Activated T-helper 2 cell treated with anti-CD3 and anti-CD28 coated beads, Interferon-gamma antibody, Interleukin-2, Interleukin-4, amounts not matched to agents 10 μg/mL and 5 μg/mL and 100 μg/mL, durations not matched to agents 14 hours and 24 hours and 36 hours (primary cell): ENCODE measurements around the gene QKI. TPM values are rescaled to one million over a fixed set of nuclear protein-coding genes. Genes with fewer than 3 reads are reported as not detected.
"Not testable (repeated sequence)": the region's sequence is repeated elsewhere in the genome, so short reads cannot be mapped to it uniquely, and the experiment has no call there.

ENCODE experiments used
- DNase-seq: peaks from one replicate; pipeline ENCODE4 v3.0.0; 2021; ENCODE audit warnings: low spot score
- H3K27ac Mint-ChIP-seq: one replicate; pipeline ENCODE4 v1.8.0; 2021; ENCODE audit warnings: mixed read lengths
- H3K27me3 Mint-ChIP-seq: one replicate; pipeline ENCODE4 v1.8.0; 2021; ENCODE audit warnings: low read depth, mixed read lengths
- H3K36me3 Mint-ChIP-seq: one replicate; pipeline ENCODE4 v1.8.0; 2021; ENCODE audit warnings: low read depth, mixed read lengths
- H3K4me1 Mint-ChIP-seq: one replicate; pipeline ENCODE4 v1.8.0; 2021; ENCODE audit warnings: low read depth, mixed read lengths
- H3K4me3 Mint-ChIP-seq: one replicate; pipeline ENCODE4 v1.8.0; 2021; ENCODE audit warnings: low read depth, mild to moderate bottlenecking, moderate library complexity, mixed read lengths
- H3K9me3 Mint-ChIP-seq: one replicate; pipeline ENCODE4 v1.8.0; 2021; ENCODE audit warnings: mixed read lengths
- intact Hi-C: fragments of 100-400 bp; cut with micrococcal nuclease; formaldehyde crosslinking; loops from one replicate; pipeline ENCODE4 v1.15.1; 2023
- total RNA-seq: library from RNA; stranded (reverse); gene quantifications from 2 replicates; pipeline ENCODE4 v1.2.3, GENCODE V29; 2022

Gene QKI
- total RNA-seq, 1 donor from 2014 or later = 65.1 TPM

GRCh38 chr6:163588220-163588919 is 173.9 kb downstream of the QKI start:
- Mint-ChIP-seq H3K4me1 (no peaks in the 10 kb centered on the region), H3K27me3 (no peaks in the 10 kb centered on the region), H3K4me3 (no peak overlapping the region), H3K9me3 (peaks cover 25% of the 10 kb centered on the region), H3K36me3 (no peaks in the 10 kb centered on the region), H3K27ac (no peak overlapping the region)
- intact Hi-C loops = no loop called here
- DNase-seq = no peak

GRCh38 chr6:163589387-163589786 is 174.9 kb downstream of the QKI start:
- no peaks in the 10 kb centered on the region for H3K27me3 Mint-ChIP-seq

GRCh38 chr6:163590132-163590531 is 175.6 kb downstream of the QKI start:
- H3K27me3 Mint-ChIP-seq, H3K27ac Mint-ChIP-seq, intact Hi-C loops, DNase-seq, H3K4me1 Mint-ChIP-seq, H3K4me3 Mint-ChIP-seq, H3K36me3 Mint-ChIP-seq: not testable (repeated sequence)
- H3K9me3 Mint-ChIP-seq = peaks cover 27% of the 10 kb centered on the region

More at GRCh38 chr6:163589387-163589786, 174.9 kb downstream of the QKI start:
- intact Hi-C loops = no loop called here
- Mint-ChIP-seq H3K27ac (no peak overlapping the region), H3K36me3 (no peaks in the 10 kb centered on the region), H3K4me3 (no peak overlapping the region), H3K4me1 (no peaks in the 10 kb centered on the region), H3K9me3 (peaks cover 27% of the 10 kb centered on the region)
- no peak for DNase-seq

GRCh38 chr6:163592872-163593271 is 178.4 kb downstream of the QKI start:
- DNase-seq = no peak
- H3K27ac Mint-ChIP-seq = no peak overlapping the region
- H3K9me3 Mint-ChIP-seq = peaks cover 27% of the 10 kb centered on the region
- intact Hi-C loops = no loop called here
- H3K4me1 Mint-ChIP-seq = no peaks in the 10 kb centered on the region
- H3K4me3 Mint-ChIP-seq = no peak overlapping the region
- peaks cover 3% of the 10 kb centered on the region for H3K27me3 Mint-ChIP-seq
- no peaks in the 10 kb centered on the region for H3K36me3 Mint-ChIP-seq

- intact Hi-C loops = no loop called here
- peaks cover 3% of the 10 kb centered on the region for H3K27me3 Mint-ChIP-seq
- no peaks in the 10 kb centered on the region for H3K4me1 Mint-ChIP-seq
- no peak overlapping the region for H3K4me3 Mint-ChIP-seq
- H3K27ac Mint-ChIP-seq = no peak overlapping the region
- no peak for DNase-seq
- H3K9me3 Mint-ChIP-seq = peaks cover 18% of the 10 kb centered on the region
- H3K36me3 Mint-ChIP-seq = no peaks in the 10 kb centered on the region
Observed at GRCh38 chr6:163596174-163596573, 181.7 kb downstream of the QKI start.

GRCh38 chr6:163599136-163599535 is 184.6 kb downstream of the QKI start:
- H3K9me3 Mint-ChIP-seq = no peaks in the 10 kb centered on the region
- peaks cover 3% of the 10 kb centered on the region for H3K27me3 Mint-ChIP-seq
- no peak overlapping the region for H3K27ac Mint-ChIP-seq
- H3K36me3 Mint-ChIP-seq = no peaks in the 10 kb centered on the region
- H3K4me3 Mint-ChIP-seq = no peak overlapping the region
- DNase-seq = no peak
- H3K4me1 Mint-ChIP-seq = no peaks in the 10 kb centered on the region
- intact Hi-C loops = no loop called here

- Mint-ChIP-seq H3K4me1 (no peaks in the 10 kb centered on the region), H3K9me3 (no peaks in the 10 kb centered on the region), H3K36me3 (no peaks in the 10 kb centered on the region), H3K27ac (no peak overlapping the region), H3K27me3 (peaks cover 3% of the 10 kb centered on the region), H3K4me3 (no peak overlapping the region)
- intact Hi-C loops = no loop called here
- DNase-seq = no peak
Observed at GRCh38 chr6:163599684-163600083, 185.2 kb downstream of the QKI start.

GRCh38 chr6:163600331-163600730 is 185.8 kb downstream of the QKI start:
- Mint-ChIP-seq H3K27ac (no peak overlapping the region), H3K36me3 (no peaks in the 10 kb centered on the region), H3K4me1 (no peaks in the 10 kb centered on the region), H3K9me3 (no peaks in the 10 kb centered on the region), H3K4me3 (no peak overlapping the region), H3K27me3 (peaks cover 3% of the 10 kb centered on the region)
- no peak for DNase-seq
- intact Hi-C loops = no loop called here

- H3K36me3 Mint-ChIP-seq = no peaks in the 10 kb centered on the region
- no peaks in the 10 kb centered on the region for H3K4me1 Mint-ChIP-seq
- no peak overlapping the region for H3K27ac Mint-ChIP-seq
- no peaks in the 10 kb centered on the region for H3K9me3 Mint-ChIP-seq
- intact Hi-C loops = no loop called here
- no peak for DNase-seq
- no peak overlapping the region for H3K4me3 Mint-ChIP-seq
- H3K27me3 Mint-ChIP-seq = peaks cover 3% of the 10 kb centered on the region
Observed at GRCh38 chr6:163600781-163601180, 186.3 kb downstream of the QKI start.

- intact Hi-C loops = no loop called here
- Mint-ChIP-seq H3K9me3 (no peaks in the 10 kb centered on the region), H3K36me3 (no peaks in the 10 kb centered on the region), H3K27ac (no peak overlapping the region), H3K4me1 (no peaks in the 10 kb centered on the region), H3K27me3 (no peaks in the 10 kb centered on the region), H3K4me3 (no peak overlapping the region)
- DNase-seq = no peak
Observed at GRCh38 chr6:163602851-163603250, 188.3 kb downstream of the QKI start.

GRCh38 chr6:163603395-163603794 is 188.9 kb downstream of the QKI start:
- Mint-ChIP-seq H3K36me3 (no peaks in the 10 kb centered on the region), H3K27me3 (no peaks in the 10 kb centered on the region), H3K27ac (no peak overlapping the region), H3K4me1 (no peaks in the 10 kb centered on the region), H3K4me3 (no peak overlapping the region), H3K9me3 (no peaks in the 10 kb centered on the region)
- no peak for DNase-seq
- intact Hi-C loops = no loop called here

GRCh38 chr6:163605385-163606097 is 191.0 kb downstream of the QKI start:
- Mint-ChIP-seq H3K27ac (no peak overlapping the region), H3K27me3 (no peaks in the 10 kb centered on the region), H3K4me1 (no peaks in the 10 kb centered on the region), H3K36me3 (no peaks in the 10 kb centered on the region), H3K4me3 (no peak overlapping the region), H3K9me3 (no peaks in the 10 kb centered on the region)
- intact Hi-C loops = no loop called here
- no peak for DNase-seq

- Mint-ChIP-seq H3K4me1 (no peaks in the 10 kb centered on the region), H3K27me3 (no peaks in the 10 kb centered on the region), H3K36me3 (no peaks in the 10 kb centered on the region), H3K27ac (no peak overlapping the region), H3K9me3 (no peaks in the 10 kb centered on the region), H3K4me3 (no peak overlapping the region)
- intact Hi-C loops = no loop called here
- DNase-seq = no peak
Observed at GRCh38 chr6:163607792-163608191, 193.3 kb downstream of the QKI start.
